Mammary epithelial cell (primary cell): ENCODE data around the gene BRF1.

Experiments used
- CTCF ChIP-seq, 2 donors: IDR thresholded peaks in 1 of 2; conservative IDR thresholded peaks in 1 of 2; 2 replicates each; pipeline ENCODE4 v1.5.1; 2011 to 2012; ENCODE audit warnings: inconsistent platforms in 2 of 2, low read length in 2 of 2, mild to moderate bottlenecking in 2 of 2, control low read depth in 1 of 2, low read depth in 1 of 2; ENCODE audit not compliant: insufficient read depth in 1 of 2; ENCODE audit errors: extremely low read depth in 1 of 2
- EZH2 ChIP-seq: IDR thresholded peaks from 2 replicates; pipeline ENCODE4 v1.6.1; 2012; ENCODE audit warnings: low read length, inconsistent platforms, borderline replicate concordance

GRCh38 chr14:105221598-105222178, 79.1 kb downstream of the BRF1 start:
- TF ChIP-seq CTCF (conservative IDR thresholded peaks at IDR 0.05 in 1 of 2, IDR thresholded peaks at IDR 0.05 in 1 of 2; ENCODE audit: extremely low read depth in 1 of 2, insufficient read depth in 1 of 2, low read depth in 1 of 2, low read length in 2 of 2) (no peak), EZH2 (no peak)
